Measurements from ENCODE around the gene GRM3.

Gene GRM3

DNA sequence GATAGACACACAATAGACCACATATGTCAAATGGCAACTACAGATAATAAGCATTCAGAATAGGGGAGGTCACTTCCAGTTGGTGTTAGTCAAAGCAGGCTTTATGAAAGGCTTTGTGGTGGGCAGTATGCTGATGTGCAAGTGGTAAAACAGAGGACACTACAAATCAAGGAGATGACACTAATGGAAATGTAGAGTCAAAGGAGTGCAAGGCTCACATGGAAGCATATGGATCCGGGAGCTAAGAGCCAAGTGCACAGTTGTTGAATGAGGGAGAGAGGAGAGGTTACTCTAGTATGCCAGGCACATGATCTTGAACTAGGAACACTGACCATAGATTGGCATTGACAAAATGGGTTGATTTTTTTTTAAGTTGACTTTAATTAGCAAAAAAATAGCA, 62.7 kb downstream of the GRM3 start:
- DNase-seq: no peak

DNA sequence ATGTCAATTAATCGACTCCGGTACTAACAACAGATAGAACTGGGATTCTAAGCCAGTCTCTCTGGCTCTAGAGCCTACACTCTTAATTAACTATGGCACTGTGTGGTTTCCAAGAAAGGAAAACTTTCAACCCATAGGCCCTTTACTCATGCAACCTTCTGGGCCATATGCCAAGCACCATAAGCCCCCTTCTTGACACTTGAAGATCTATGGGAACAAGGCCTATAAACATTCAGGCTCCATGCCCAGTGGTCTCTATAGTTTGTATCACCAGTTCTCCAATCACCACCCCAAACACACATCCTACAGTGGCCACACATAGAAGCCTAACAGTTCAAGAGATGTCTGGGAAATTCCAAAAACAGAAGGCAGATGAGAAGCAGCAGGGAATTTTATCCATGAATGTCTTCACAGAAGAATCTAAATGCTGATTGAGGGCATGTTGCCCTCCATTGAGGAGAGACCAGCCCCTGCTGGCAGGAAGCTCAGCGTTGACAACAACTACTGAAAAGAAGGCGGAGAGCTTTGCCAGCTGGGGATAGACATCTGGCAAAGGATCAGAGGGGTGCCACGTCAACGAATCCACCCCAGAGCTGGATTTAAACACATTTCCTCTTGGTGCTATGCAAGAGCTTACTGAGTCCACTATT, 64.4 kb downstream of the GRM3 start:
- no peak for DNase-seq

DNA sequence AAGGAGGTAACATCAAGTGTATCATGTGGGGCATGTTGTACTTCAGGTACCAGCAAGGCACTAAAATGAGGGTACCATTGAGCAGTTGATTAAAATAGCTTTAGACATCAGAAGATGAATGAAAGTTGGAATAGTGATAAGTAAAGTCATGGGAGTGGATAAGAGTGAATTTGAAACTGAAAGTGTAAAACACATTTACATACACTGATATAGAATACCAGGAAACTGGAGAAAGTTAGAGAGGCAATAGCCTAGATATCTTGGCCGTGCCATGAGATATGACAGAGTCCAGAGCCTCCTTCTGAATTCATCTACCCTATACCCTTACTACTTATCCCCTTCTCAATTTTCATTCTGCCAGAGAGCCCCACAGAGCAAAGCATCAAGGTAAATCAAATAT, 76.6 kb downstream of the GRM3 start:
- no peak for DNase-seq

DNA sequence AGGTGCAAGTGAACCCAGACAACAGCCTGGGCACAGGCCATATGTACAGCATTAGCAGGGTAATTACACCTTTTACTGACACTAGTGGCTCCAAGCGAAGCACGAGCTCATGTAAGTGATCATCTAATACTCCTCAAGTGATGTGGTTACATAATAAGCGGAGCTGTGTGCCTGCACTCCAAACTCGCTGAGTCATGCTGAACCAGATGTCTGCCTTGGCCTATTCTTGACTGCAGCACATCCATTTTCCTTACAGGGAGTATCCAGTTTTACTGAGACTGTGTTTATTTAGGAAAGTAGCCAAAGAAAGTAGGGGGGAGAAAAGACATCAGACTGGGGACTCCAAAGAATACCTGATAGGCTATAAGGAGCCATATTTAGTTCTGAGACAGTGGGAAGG, 90.1 kb downstream of the GRM3 start:
- no peak for DNase-seq

DNA sequence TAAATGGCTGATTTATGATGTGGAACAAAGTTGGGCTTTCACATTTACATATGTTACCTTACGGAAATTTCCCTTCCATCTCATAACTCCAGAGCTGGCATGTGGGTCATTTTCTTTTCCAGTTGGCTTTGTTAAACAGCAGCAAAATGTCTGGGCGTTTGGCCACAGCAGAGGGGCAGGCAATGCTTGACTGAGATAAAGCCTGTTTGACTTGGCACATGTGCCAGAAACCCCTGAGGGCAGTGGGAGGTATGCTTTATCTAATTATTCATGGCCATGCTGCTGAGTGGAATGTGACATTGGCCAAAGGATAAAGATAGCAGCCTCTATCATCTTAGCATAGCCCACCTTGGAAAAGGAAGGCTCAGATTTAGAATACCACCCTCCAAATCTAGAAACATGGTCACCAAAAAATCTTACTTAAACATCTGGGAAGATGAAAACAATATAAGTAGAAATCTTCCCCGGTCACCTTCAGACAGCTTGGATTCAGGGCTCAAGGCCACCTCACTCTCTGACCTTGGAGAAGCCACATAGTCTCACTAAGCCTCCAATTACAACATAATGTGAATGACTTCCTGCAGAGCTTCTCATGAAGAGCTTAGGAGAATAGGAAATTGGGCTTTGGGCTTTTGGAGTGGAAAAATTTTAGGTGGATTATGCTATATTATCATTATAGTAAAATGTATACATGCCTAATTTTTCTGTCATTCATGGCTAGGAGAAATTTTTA, 101.5 kb downstream of the GRM3 start:
- no peak for DNase-seq

DNA sequence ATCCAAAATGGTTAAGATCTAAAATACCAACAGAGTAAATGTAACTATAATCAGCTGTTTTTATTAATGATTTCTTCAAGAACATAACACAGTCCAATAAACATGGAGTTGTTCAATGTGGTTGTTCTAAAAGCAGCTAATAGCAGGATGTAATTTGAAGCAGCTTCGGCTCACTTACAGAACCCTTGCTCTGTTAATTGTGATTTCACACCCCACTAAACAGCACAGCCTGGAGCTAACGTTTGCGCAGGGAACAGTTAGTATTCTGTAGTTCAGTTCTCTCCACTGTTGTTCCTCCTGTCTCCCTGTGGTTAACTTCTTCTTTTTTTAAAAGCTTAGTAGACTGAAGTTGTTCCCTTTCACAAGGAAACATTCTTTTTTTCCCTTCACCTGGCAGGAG, 104.0 kb downstream of the GRM3 start:
- no peak for DNase-seq

DNA sequence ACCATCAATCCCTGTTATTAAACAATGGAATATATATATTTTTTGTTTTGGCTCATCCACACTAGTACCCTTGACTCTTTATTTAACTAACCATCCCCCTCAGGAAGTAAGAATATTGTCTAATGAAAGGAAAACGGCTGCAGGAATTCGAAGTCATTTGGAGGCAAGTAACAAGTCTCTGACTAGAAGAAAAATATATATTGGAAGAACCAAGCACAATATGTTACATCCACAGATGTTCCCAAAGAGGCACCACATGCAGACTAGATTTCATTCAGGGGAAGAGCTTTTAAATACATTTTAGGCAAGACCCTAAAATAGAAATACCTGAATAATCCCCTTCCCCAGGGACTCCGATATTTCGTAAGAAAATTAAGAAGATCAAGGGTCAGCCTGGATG, 104.5 kb downstream of the GRM3 start:
- DNase-seq: no peak

DNA sequence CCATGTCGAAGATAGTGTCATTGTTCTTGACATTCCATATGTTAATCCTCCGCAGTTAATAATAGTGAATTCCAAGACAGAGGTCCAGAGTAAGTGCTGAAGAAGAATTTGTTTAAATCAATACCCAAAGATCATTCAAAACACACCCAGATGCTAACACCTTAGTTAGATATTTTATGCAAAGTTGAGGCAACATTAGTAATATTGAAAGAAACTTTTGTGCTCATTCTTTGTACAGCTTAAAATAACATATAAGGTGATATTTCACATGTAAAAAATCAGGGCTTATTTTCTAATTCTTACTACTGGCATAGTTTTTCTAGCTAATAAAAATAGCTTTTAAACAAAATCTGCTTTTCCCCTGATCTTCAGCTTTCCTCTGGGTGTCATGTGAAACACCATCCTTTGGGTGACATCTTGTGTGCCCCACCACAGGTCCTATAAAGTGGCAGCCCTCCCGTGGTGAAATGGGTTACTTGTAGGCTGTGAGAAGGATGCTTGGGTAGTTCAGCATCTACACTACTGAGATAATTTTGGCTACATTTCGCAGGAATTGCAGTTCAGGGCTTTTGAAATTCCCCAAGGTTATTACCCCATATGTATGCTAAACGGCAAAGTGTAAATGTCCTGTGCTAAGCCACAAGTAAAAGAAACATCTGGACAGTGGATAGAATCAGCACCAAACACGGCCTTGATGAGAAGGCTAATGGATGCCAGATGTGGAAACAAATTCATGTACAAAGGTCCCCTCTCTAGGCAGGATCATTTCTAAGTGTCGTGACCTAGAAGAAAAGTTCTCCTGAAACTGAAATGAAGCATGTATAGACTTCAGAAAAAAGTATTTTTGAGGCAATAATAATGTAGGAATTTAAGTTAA, 105.4 kb downstream of the GRM3 start:
- DNase-seq: no peak

DNA sequence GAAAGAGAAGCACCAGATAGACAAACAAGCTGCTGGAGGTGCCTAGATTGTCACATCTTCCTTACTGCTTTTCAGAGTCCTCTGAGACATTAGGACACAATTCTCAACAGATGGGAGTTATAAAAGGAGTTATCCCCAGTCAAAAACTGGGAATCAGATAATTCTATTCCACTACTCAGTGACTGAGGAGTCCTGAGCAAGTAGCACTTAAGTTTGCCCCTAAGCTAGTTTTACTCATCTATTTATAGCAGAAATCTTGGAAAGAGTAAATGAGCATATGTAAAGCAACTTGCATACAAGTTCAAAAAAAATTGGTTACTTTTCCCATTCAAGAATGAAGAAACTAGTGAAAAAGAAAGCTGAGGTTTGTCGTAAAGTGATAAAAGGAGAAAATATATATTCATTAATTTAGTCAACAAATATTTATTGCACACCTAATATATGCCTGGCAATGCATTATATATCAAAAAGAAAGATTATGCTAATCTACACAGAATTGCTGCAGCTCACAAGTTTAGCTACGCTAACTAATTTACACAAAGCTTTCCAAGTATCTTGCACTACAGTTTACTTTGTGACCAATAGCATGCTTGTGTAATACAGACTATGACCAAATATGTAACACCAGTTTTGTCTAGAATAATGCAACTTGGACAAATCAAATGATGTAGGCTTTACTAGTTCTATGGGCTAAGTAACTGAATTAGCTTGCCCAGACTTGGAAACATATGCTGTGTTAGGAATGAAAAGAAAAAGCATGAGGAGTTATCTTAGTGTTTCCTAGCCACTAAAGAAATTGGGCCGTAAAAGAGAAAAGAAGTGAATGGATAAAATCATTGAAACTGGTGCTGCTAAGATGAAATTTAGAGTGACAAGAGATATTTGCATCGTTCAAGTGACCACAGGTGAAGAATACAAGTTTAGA, 106.3 kb downstream of the GRM3 start:
- DNase-seq: no peak

DNA sequence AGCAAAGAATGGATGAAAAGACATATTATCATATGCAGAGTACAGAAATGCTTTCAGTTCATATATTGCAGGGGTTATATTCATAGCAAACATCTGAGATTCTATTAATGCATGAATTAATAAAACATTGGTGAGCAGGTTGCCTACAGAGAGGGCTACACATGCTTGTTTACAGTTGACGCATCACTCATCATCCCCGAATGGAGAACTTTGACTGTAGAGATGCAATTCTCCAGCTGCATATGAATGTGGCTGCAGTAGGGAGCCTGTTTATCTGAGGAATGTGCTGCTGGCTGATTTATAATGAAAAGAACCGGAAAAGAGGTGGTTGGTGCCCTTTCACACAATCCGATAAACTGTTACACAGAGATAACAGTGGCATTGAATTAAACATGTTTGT, 116.5 kb downstream of the GRM3 start:
- no peak for DNase-seq

DNA sequence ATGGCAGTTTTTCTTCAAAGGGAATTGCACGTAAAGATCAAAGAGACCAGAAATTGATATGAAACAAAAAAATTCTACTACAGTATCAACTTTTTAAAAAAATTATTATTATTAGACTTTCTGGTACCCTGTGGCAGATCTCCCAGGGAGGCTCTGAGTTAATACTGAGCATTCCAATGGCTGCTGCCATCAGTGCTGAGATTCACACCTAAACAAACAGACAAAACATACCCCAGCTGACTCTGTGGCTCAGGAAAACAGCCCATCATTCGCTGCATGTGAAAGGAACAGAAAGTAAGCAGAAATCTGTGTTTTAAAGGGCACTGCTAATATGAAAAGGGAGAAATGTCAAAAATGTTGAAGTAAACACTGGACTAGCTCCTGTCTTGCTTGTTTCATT, 118.4 kb downstream of the GRM3 start:
- DNase-seq: no peak

DNA sequence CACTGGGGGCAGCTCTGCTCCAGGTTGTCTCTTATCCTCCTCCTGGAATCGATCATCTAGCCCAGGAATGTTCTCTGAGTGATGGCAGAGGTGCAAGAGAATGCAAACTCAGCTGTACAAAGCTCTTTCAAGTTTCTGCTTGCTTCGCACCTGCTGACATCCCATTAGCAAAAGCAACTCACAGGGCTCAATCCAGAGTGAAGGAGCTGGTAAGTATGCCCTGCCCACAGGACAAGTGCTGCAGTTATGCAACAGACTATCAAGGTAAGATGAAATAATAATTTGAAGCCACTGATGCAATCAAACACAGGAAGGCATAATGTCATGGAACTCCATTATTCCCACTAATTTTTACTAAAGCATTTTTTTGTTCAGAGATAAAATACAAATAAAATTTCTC, 122.2 kb downstream of the GRM3 start:
- DNase-seq: no peak

DNA sequence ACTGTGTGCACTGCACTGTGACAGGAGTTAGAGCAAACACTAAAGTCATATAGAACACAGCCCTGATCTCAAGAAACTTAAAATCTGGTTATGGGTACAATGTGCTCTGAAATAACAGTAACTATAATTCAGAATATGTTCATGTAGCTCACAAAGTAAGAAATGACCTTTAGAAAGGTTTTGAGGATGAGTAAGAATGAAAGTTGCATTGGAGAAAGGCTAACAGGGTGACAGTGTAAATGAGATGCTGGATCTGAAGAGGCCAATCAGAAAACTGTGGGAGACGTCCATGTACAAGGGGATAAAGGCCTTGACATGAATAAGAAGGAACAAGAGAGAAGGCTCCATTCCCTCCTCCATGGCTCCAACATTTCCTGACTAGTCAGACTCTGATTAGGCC, 124.7 kb downstream of the GRM3 start:
- DNase-seq: no peak

DNA sequence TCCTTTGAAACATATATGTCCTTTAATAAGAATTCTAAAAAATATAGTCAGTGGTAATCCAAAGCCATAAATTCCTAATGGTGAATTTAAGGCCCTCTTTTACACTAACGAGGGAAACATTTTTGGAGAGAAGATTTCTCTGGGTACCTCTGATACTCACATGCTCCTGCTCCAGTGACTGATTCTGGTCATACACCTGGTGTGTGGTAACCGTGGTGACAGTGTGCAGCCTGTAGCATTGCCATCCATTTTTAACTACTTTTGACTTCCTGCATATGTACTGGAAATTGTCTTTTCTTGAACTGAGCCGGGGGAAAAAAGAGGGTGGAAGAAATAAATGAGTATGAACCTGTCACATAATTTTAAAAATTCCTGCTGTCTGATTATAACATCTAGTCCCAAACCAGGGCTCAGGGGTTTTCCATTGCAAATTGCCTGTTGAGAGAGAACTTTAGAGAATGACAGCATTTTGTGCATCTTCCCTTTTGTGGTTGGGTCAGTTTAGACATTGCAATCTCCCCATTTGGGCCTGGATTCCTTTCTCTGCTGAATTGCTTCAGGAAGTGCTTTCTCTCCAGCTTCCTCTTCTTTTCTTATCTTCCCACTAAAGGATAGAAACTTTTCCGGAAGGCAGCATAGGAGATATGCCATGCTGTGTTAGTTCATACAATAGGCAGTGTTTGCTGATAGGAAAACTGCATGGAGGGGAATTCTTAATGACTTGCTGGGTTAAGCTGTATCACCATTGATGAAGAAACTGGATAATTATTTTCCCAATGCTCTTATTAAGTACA, 125.5 kb downstream of the GRM3 start:
- DNase-seq: no peak

DNA sequence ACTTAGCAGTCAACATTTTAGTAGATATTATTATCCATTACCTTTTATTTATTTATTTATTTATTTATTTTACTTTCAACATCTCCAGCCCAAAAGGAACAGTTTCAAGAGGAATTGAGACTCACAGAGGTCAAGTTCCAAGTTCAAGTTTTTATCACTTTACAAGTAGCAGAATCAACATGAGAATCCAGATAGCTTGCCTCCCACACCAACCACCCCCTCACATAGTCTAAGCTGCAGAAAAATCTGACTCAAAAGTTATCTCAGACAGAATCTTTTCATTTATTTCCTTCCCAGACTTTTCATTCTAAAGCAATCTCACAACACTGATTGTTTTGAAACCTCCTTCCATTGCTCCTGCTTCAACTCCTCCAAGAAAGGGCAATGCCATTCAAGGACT, 129.6 kb downstream of the GRM3 start:
- no peak for DNase-seq

DNA sequence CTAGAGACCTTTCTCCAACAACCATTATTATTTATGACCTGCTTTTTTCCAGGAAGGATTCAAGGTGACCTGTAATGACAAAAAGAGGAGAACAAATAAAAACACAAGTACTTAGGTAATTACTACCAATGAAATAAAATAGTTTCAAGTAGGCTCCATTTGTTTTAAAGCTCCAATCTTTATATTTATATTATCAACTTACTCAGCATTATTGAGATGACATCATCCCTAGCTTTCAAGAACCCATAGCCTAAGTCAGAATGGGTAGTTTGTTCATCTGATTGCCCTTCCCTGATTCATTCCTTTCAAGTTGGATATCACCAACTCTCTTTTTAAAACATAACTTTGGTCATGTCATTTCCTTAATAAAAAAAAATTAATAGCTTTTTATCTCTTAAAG, 131.5 kb downstream of the GRM3 start:
- no peak for DNase-seq

DNA sequence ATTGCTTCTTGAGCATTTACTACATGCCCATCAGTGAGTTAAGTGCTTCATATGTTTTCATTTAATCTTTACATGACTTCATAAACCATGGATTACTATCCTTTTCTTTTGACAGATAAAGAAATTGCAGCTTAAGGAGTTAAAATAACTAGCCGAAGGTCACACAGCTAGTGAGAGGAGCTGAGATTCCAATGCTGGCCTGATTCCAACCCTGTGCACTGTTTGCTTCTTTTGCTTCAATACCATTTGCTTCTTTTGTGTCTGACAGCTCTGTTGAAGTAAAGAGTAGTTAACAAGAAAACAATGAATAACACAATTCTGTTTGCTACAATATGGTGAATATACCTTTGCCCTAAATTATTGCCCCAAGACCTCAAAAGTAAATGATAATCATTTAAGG, 132.4 kb downstream of the GRM3 start:
- no peak for DNase-seq

DNA sequence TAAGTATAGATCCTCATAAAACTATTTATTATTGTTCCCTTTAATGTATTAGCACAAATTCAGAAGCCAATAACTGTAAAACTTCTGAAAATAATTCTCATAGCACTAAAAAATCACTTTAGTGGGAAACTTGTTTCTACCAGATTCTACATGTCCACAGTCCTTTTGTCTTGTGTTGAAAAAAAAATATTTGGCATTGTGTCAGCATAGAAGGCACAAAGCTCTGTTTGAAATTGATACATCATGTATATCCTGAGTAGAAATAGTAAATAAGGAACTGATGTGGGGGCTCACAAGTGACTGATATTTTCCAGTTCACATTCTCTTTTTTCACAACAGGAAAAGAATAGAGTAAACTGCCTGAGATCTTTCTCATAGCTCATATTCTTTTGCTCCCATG, 134.6 kb downstream of the GRM3 start:
- DNase-seq: no peak

DNA sequence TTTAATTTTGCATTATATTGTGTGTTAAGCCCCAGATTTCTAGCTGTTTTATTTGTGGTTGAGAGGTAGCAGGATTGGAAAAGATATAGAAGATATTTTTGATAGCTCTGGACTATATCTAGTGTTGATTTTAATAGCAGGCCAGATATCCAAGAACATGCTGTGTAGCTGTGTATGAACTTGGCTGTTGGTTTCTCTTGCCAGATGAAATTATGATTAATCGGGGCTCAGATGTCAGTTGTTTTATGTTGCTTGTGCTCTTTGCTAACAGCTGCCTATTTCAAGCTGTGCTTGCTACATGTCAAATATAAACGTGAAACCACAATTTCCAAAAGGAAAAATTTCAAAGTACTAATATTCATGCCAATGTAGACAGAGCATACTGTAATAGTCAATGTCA, 141.1 kb downstream of the GRM3 start:
- no peak for DNase-seq

DNA sequence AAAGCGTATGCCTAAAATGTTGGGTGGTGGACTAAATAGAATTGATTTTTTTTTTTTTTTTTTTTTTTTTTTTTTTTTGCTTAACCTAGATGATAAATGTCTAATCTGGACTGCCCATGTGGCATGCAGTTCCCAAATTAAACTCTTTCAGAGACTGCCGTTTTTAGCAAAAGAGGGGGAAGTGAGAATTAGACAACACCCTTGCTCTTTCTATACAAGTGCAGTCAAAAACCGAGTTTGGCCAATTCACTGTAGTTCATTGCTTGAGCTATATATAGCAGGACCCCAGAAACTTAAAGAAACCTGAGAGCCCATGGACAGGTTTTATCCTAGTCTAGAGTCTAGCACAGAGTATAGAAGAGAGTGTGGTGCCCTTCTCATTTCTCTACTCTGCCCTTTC, 141.9 kb downstream of the GRM3 start:
- DNase-seq: no peak

DNA sequence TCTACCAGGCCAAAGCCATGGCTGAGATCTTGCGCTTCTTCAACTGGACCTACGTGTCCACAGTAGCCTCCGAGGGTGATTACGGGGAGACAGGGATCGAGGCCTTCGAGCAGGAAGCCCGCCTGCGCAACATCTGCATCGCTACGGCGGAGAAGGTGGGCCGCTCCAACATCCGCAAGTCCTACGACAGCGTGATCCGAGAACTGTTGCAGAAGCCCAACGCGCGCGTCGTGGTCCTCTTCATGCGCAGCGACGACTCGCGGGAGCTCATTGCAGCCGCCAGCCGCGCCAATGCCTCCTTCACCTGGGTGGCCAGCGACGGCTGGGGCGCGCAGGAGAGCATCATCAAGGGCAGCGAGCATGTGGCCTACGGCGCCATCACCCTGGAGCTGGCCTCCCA, 142.7 kb downstream of the GRM3 start:
- DNase-seq: no peak

DNA sequence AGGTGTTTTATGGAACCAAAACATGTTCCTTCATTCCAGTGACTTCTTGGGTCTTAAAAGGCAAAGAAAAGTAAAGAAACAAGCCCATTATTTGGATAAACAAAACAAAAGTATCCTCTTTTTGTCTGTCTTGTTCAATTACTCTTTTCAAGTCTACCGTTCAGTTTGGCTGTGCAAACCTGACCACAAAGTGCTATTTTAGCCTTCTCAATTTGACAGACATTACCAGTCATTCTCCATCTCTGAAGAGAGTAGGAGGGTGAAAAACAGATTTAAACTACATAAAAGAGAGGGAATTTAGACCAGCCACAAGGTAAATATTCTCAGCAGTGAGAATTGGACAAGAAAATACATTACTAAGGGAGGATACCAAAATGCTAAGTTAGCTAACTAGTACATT, 145.2 kb downstream of the GRM3 start:
- no peak for DNase-seq

Measured in hematopoietic multipotent progenitor cell treated with erythropoietin and hydrocortisone succinate and interleukin-3 and kit ligand, for 8 days (in vitro differentiated cells).